DOHH2 (cell line): ENCODE results near the gene AIRE.

Experiments
- H3F3A ChIP-seq: fragments of 200-600 bp; sonication (generic), shearing (Covaris generic); 2 replicates; pipeline ENCODE4 v1.6.0; 2016; ENCODE audit warnings: antibody characterized with exemption, mild to moderate bottlenecking; ENCODE audit not compliant: control insufficient read depth, insufficient read depth
- H3K27ac ChIP-seq: fragments of 200-600 bp; sonication (generic); 2 replicates; pipeline ENCODE4 v1.5.1; 2014; ENCODE audit warnings: low read depth, mild to moderate bottlenecking, low read length, moderate library complexity
- H3K27me3 ChIP-seq: fragments of 200-600 bp; sonication (generic); 2 replicates; pipeline ENCODE4 v1.6.1; 2014; ENCODE audit warnings: mild to moderate bottlenecking, low read length, mixed read lengths; ENCODE audit not compliant: control insufficient read depth
- H3K36me3 ChIP-seq: fragments of 200-600 bp; sonication (generic); 2 replicates; pipeline ENCODE4 v1.6.1; 2014; ENCODE audit warnings: mild to moderate bottlenecking, low read length, moderate library complexity, mixed read lengths; ENCODE audit not compliant: control insufficient read depth
- H3K4me1 ChIP-seq: fragments of 200-600 bp; sonication (generic); 2 replicates; pipeline ENCODE4 v1.6.1; 2014; ENCODE audit warnings: mild to moderate bottlenecking, low read length, mixed read lengths; ENCODE audit not compliant: control insufficient read depth
- H3K4me2 ChIP-seq: fragments of 200-600 bp; sonication (generic); 2 replicates; pipeline ENCODE4 v1.6.0; 2014; ENCODE audit warnings: mild to moderate bottlenecking, low read length, moderate library complexity
- H3K4me3 ChIP-seq: fragments of 200-600 bp; sonication (generic); 2 replicates; pipeline ENCODE4 v1.5.1; 2014; ENCODE audit warnings: mild to moderate bottlenecking, low read length, mixed read lengths
- H3K79me2 ChIP-seq: fragments of 200-600 bp; sonication (generic); 2 replicates; pipeline ENCODE4 v1.6.1; 2014; ENCODE audit warnings: mild to moderate bottlenecking, low read length, mixed read lengths; ENCODE audit not compliant: control insufficient read depth
- H3K9me2 ChIP-seq: fragments of 200-600 bp; sonication (generic); replicated peaks from 2 replicates; pipeline ENCODE4 v1.6.1; 2014; ENCODE audit warnings: mild to moderate bottlenecking, low read length, mixed read lengths; ENCODE audit not compliant: control insufficient read depth
- H3K9me3 ChIP-seq: fragments of 200-600 bp; sonication (generic); 2 replicates; pipeline ENCODE4 v1.6.1; 2014; ENCODE audit warnings: antibody characterized with exemption, low read length, mixed read lengths; ENCODE audit not compliant: control insufficient read depth, insufficient read depth
- H4K20me1 ChIP-seq: fragments of 200-600 bp; sonication (generic); 2 replicates; pipeline ENCODE4 v1.6.0; 2014; ENCODE audit warnings: low read depth, mild to moderate bottlenecking, antibody characterized with exemption, low read length, moderate library complexity; ENCODE audit not compliant: control insufficient read depth, insufficient read depth
- EZH2phosphoT487 ChIP-seq: fragments of 200-600 bp; sonication (generic); IDR thresholded peaks from 2 replicates; pipeline ENCODE4 v1.6.1; 2017; ENCODE audit warnings: borderline replicate concordance, mild to moderate bottlenecking, antibody characterized with exemption, low read length, moderate library complexity, mixed read lengths
- TF ChIP-seq, protein P1 (sequence below): fragments of 200-600 bp; sonication (generic); IDR thresholded peaks from one replicate; pipeline ENCODE4 v1.5.1; 2014; ENCODE audit warnings: antibody characterized with exemption, mild to moderate bottlenecking, low read depth, low read length; ENCODE audit not compliant: poor library complexity, severe bottlenecking

The AIRE gene

GRCh38 chr21:44300262-44300959 lies 14.7 kb downstream of the AIRE start:
- Histone ChIP-seq H3K4me3 (peak overlapping the region; percentile 78), H4K20me1 (peaks cover 20% of the 10 kb centered on the region; the same call in 1 of the 2 replicates), H3K4me1 (peaks cover 74% of the 10 kb centered on the region), H3K27ac (peak overlapping the region; percentile 60), H3K9me2 (no peaks in the 10 kb centered on the region), H3K9me3 (no peaks in the 10 kb centered on the region), H3K79me2 (peaks cover 53% of the 10 kb centered on the region), H3F3A (peaks cover 8% of the 10 kb centered on the region), H3K36me3 (peaks cover 42% of the 10 kb centered on the region), H3K4me2 (peak overlapping the region; percentile 97), H3K27me3 (peaks cover 10% of the 10 kb centered on the region)
- TF ChIP-seq, protein P1, sequence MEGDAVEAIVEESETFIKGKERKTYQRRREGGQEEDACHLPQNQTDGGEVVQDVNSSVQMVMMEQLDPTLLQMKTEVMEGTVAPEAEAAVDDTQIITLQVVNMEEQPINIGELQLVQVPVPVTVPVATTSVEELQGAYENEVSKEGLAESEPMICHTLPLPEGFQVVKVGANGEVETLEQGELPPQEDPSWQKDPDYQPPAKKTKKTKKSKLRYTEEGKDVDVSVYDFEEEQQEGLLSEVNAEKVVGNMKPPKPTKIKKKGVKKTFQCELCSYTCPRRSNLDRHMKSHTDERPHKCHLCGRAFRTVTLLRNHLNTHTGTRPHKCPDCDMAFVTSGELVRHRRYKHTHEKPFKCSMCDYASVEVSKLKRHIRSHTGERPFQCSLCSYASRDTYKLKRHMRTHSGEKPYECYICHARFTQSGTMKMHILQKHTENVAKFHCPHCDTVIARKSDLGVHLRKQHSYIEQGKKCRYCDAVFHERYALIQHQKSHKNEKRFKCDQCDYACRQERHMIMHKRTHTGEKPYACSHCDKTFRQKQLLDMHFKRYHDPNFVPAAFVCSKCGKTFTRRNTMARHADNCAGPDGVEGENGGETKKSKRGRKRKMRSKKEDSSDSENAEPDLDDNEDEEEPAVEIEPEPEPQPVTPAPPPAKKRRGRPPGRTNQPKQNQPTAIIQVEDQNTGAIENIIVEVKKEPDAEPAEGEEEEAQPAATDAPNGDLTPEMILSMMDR = no peak
- no peak for TF ChIP-seq EZH2phosphoT487

- TF ChIP-seq, protein P1 = peak; percentile 17
- TF ChIP-seq EZH2phosphoT487 = no peak
- Histone ChIP-seq H3K9me3 (no peaks in the 10 kb centered on the region), H3F3A (peaks cover 8% of the 10 kb centered on the region), H3K9me2 (no peaks in the 10 kb centered on the region), H4K20me1 (peaks cover 25% of the 10 kb centered on the region; the same call in 1 of the 2 replicates), H3K4me1 (peaks cover 66% of the 10 kb centered on the region), H3K79me2 (peaks cover 61% of the 10 kb centered on the region), H3K36me3 (peaks cover 50% of the 10 kb centered on the region), H3K4me3 (peak overlapping the region; percentile 78), H3K27ac (peak overlapping the region; percentile 60), H3K27me3 (peaks cover 4% of the 10 kb centered on the region), H3K4me2 (peak overlapping the region; percentile 97)
Observed at GRCh38 chr21:44301141-44301540, 15.5 kb downstream of the AIRE start.

- Histone ChIP-seq H3K9me2 (no peaks in the 10 kb centered on the region), H3K4me2 (peak overlapping the region; percentile 97), H3K36me3 (peaks cover 58% of the 10 kb centered on the region), H4K20me1 (peaks cover 30% of the 10 kb centered on the region; the same call in 1 of the 2 replicates), H3K79me2 (peaks cover 69% of the 10 kb centered on the region), H3K27me3 (no peaks in the 10 kb centered on the region; the same call in 1 of the 2 replicates), H3F3A (peaks cover 8% of the 10 kb centered on the region), H3K9me3 (no peaks in the 10 kb centered on the region), H3K4me3 (peak overlapping the region; percentile 78), H3K27ac (peak overlapping the region; percentile 60), H3K4me1 (peaks cover 65% of the 10 kb centered on the region)
- TF ChIP-seq, protein P1 = no peak
- no peak for TF ChIP-seq EZH2phosphoT487
Observed at GRCh38 chr21:44301961-44302406, 16.3 kb downstream of the AIRE start.
